ENCODE data around the gene MOK.

GRCh38 chr14:102341566-102341965 lies 36.6 kb upstream of the MOK start:
- TF ChIP-seq POLR2A (IDR thresholded peaks at IDR 0.05; ENCODE audit: low read length) (no peak), GATA1 (IDR thresholded peaks at IDR 0.05; ENCODE audit: low read depth, low read length) (no peak)
